H9 (cell line): ENCODE measurements around the gene KCNMB2. TPM values are rescaled to one million over a fixed set of nuclear protein-coding genes. Genes with fewer than 3 reads are reported as not detected.

Experiments
- DNase-seq: peaks from one replicate; pipeline ENCODE4 v3.0.0-alpha.2; 2017
- H2AFZ ChIP-seq: one replicate; pipeline ENCODE4 v1.6.1; 2013; ENCODE audit warnings: mild to moderate bottlenecking, low read length, control low read depth, moderate library complexity
- H2AK5ac ChIP-seq: 2 replicates; pipeline ENCODE4 v1.6.1; 2013; ENCODE audit warnings: low read length, control low read depth, mixed read lengths; ENCODE audit not compliant: insufficient read length
- H2BK120ac ChIP-seq: one replicate; pipeline ENCODE4 v1.6.1; 2013; ENCODE audit warnings: low read depth, mild to moderate bottlenecking, low read length, control low read depth, inconsistent platforms; ENCODE audit not compliant: poor library complexity, severe bottlenecking
- H2BK12ac ChIP-seq: 2 replicates; pipeline ENCODE4 v1.6.1; 2013; ENCODE audit warnings: low read length, control low read depth, mixed read lengths, low read depth; ENCODE audit not compliant: insufficient read length
- H2BK15ac ChIP-seq: 2 replicates; pipeline ENCODE4 v1.6.1; 2013; ENCODE audit warnings: low read depth, low read length, control low read depth
- H2BK20ac ChIP-seq: one replicate; pipeline ENCODE4 v1.6.1; 2013; ENCODE audit warnings: low read depth, mild to moderate bottlenecking, low read length, control low read depth, inconsistent platforms; ENCODE audit not compliant: poor library complexity, severe bottlenecking
- H2BK5ac ChIP-seq: 2 replicates; pipeline ENCODE4 v1.6.1; 2013; ENCODE audit warnings: low read length, control low read depth, mixed read lengths; ENCODE audit not compliant: insufficient read length
- H3K14ac ChIP-seq: 2 replicates; pipeline ENCODE4 v1.6.1; 2013; ENCODE audit warnings: low read length, control low read depth; ENCODE audit not compliant: insufficient read depth
- H3K18ac ChIP-seq: 2 replicates; pipeline ENCODE4 v1.6.1; 2013; ENCODE audit warnings: low read depth, mild to moderate bottlenecking, mixed read lengths, low read length, control low read depth; ENCODE audit not compliant: insufficient read length
- H3K23ac ChIP-seq: 2 replicates; pipeline ENCODE4 v1.6.1; 2013; ENCODE audit warnings: low read length, control low read depth, mixed read lengths, low read depth; ENCODE audit not compliant: insufficient read length
- H3K23me2 ChIP-seq: 2 replicates; pipeline ENCODE4 v1.6.1; 2013; ENCODE audit warnings: low read depth, mild to moderate bottlenecking, mixed read lengths, low read length, control low read depth; ENCODE audit not compliant: insufficient read length, poor library complexity, severe bottlenecking
- H3K27ac ChIP-seq: 2 replicates; pipeline ENCODE4 v1.5.1; 2013; ENCODE audit warnings: low read length, control low read depth, mixed read lengths, low read depth; ENCODE audit not compliant: insufficient read length
- H3K27me3 ChIP-seq: 2 replicates; pipeline ENCODE4 v1.6.1; 2013; ENCODE audit warnings: low read length, control low read depth, inconsistent platforms; ENCODE audit not compliant: insufficient read depth
- H3K4ac ChIP-seq: 2 replicates; pipeline ENCODE4 v1.6.1; 2013; ENCODE audit warnings: low read depth, mild to moderate bottlenecking, control low read depth, inconsistent platforms, low read length, moderate library complexity
- H3K4me1 ChIP-seq: 2 replicates; pipeline ENCODE4 v1.6.1; 2013; ENCODE audit warnings: low read length, control low read depth, inconsistent platforms; ENCODE audit not compliant: insufficient read depth
- H3K4me2 ChIP-seq: 2 replicates; pipeline ENCODE4 v1.6.1; 2013; ENCODE audit warnings: low read length, control low read depth, mixed read lengths; ENCODE audit not compliant: insufficient read length, insufficient read depth
- H3K56ac ChIP-seq: 2 replicates; pipeline ENCODE4 v1.6.1; 2013; ENCODE audit warnings: low read depth, mild to moderate bottlenecking, mixed read lengths, low read length, control low read depth; ENCODE audit not compliant: insufficient read length
- H3K79me1 ChIP-seq: 2 replicates; pipeline ENCODE4 v1.6.1; 2013; ENCODE audit warnings: low read depth, mild to moderate bottlenecking, moderate library complexity, low read length, control low read depth, inconsistent platforms; ENCODE audit not compliant: insufficient read depth, poor library complexity, severe bottlenecking
- H3K79me2 ChIP-seq: 2 replicates; pipeline ENCODE4 v1.6.1; 2013; ENCODE audit warnings: low read length, control low read depth, inconsistent platforms; ENCODE audit not compliant: insufficient read depth
- H3K9ac ChIP-seq: 2 replicates; pipeline ENCODE4 v1.6.1; 2013; ENCODE audit warnings: low read length, control low read depth, mixed read lengths; ENCODE audit not compliant: insufficient read length; ENCODE audit errors: extremely low read depth
- H3K9me3 ChIP-seq: one replicate; pipeline ENCODE4 v1.6.1; 2013; ENCODE audit warnings: low read depth, low read length, inconsistent platforms; ENCODE audit not compliant: control insufficient read depth
- H3T11ph ChIP-seq: one replicate; pipeline ENCODE4 v1.6.1; 2013; ENCODE audit warnings: mild to moderate bottlenecking, low read length, control low read depth, inconsistent platforms
- H4K20me1 ChIP-seq: one replicate; pipeline ENCODE4 v1.6.1; 2013; ENCODE audit not compliant: control insufficient read depth, insufficient read length, insufficient read depth
- H4K5ac ChIP-seq: 2 replicates; pipeline ENCODE4 v1.6.1; 2013; ENCODE audit warnings: low read depth, mild to moderate bottlenecking, mixed read lengths, low read length, control low read depth; ENCODE audit not compliant: insufficient read length
- H4K8ac ChIP-seq: replicated peaks from 2 replicates; pipeline ENCODE4 v1.6.1; 2013; ENCODE audit warnings: low read length, control low read depth, mixed read lengths, low read depth; ENCODE audit not compliant: insufficient read length
- H4K91ac ChIP-seq: 2 replicates; pipeline ENCODE4 v1.6.1; 2013; ENCODE audit warnings: low read depth, mild to moderate bottlenecking, moderate library complexity, mixed read lengths, low read length, control low read depth; ENCODE audit not compliant: insufficient read length
- H3K27ac Mint-ChIP-seq, 3 experiments: 2 replicates in 2 of 3; 3 replicates in 1 of 3; pipeline ENCODE4 v1.8.0; 2020 to 2021; ENCODE audit warnings: mixed read lengths in 3 of 3, mild to moderate bottlenecking in 1 of 3, moderate library complexity in 1 of 3
- H3K27me3 Mint-ChIP-seq: 2 replicates; pipeline ENCODE4 v1.8.0; 2021; ENCODE audit warnings: low read depth, mild to moderate bottlenecking, moderate library complexity, mixed read lengths
- H3K36me3 Mint-ChIP-seq, 3 experiments: 2 replicates in 2 of 3; 3 replicates in 1 of 3; pipeline ENCODE4 v1.8.0; 2020 to 2021; ENCODE audit warnings: low read depth in 3 of 3, mixed read lengths in 3 of 3; ENCODE audit not compliant: insufficient read depth in 1 of 3
- H3K4me1 Mint-ChIP-seq, 2 experiments: 2 replicates each; pipeline ENCODE4 v1.8.0; 2020; ENCODE audit warnings: mixed read lengths in 2 of 2
- H3K4me3 Mint-ChIP-seq, 2 experiments: 2 replicates in 1 of 2; 3 replicates in 1 of 2; pipeline ENCODE4 v1.8.0; 2020 to 2021; ENCODE audit warnings: mild to moderate bottlenecking in 2 of 2, mixed read lengths in 2 of 2, moderate library complexity in 1 of 2
- H3K9me3 Mint-ChIP-seq, 2 experiments: 2 replicates in 1 of 2; 3 replicates in 1 of 2; pipeline ENCODE4 v1.8.0; 2020; ENCODE audit warnings: mild to moderate bottlenecking in 2 of 2, mixed read lengths in 2 of 2, moderate library complexity in 1 of 2
- CTCF ChIP-seq: fragments of 200-600 bp; sonication (generic); conservative IDR thresholded peaks from 3 replicates; pipeline ENCODE4 v1.8.0; 2021; ENCODE audit warnings: antibody characterized with exemption, mild to moderate bottlenecking
- WGBS: extraction: QIAGEN DNeasy Blood & Tissue Kit; methylation state at CpG from one replicate; pipeline ENCODE4 v1.1.7; 2013; ENCODE audit warnings: missing lambda C conversion rate, low lambda C conversion rate, mixed read lengths; ENCODE audit not compliant: insufficient read length; ENCODE audit errors: extremely low coverage; 5-methylcytosine and 5-hydroxymethylcytosine counted together
- total RNA-seq: library from RNA; stranded (reverse); gene quantifications from 2 replicates; pipeline ENCODE4 v1.2.1, GENCODE V29; 2021

The KCNMB2 gene
- total RNA-seq, 1 experiment from 2014 or later, result not detected

- Histone ChIP-seq H3K9ac (no peak overlapping the region), H2BK12ac (no peak overlapping the region), H4K20me1 (no peaks in the 10 kb centered on the region), H3K23ac (no peak overlapping the region), H4K5ac (no peak overlapping the region), H2AK5ac (no peak overlapping the region), H3K9me3 (no peaks in the 10 kb centered on the region), H2BK20ac (no peak overlapping the region), H3K23me2 (no peaks in the 10 kb centered on the region), H3K56ac (no peak overlapping the region), H2BK5ac (no peak overlapping the region), H3T11ph (no peak overlapping the region), H4K91ac (no peak overlapping the region), H2BK15ac (no peak overlapping the region), H2AFZ (no peak overlapping the region), H3K79me1 (no peaks in the 10 kb centered on the region), H3K14ac (no peak overlapping the region), H3K4ac (no peak overlapping the region), H3K4me2 (no peak overlapping the region), H4K8ac (no peak overlapping the region), H3K27me3 (no peaks in the 10 kb centered on the region), H3K27ac (no peak overlapping the region), H3K18ac (no peak overlapping the region), H2BK120ac (no peak overlapping the region), H3K79me2 (no peaks in the 10 kb centered on the region), H3K4me1 (no peaks in the 10 kb centered on the region)
- Mint-ChIP-seq H3K4me3 (no peak overlapping the region), H3K4me1 (0 out of 4 replicates have a peak, but pooled peaks cover 0 to 3% of the 10 kb centered on the region in 2 experiments), H3K36me3 (no peaks in the 10 kb centered on the region), H3K27me3 (no peaks in the 10 kb centered on the region), H3K9me3 (no peaks in the 10 kb centered on the region), H3K27ac (no peak overlapping the region)
- no peak for TF ChIP-seq CTCF
- no CpG with 5 or more reads among the region's 4 CpGs for WGBS
- DNase-seq, result no peak
These were observed 26.1 kb downstream of the KCNMB2 start for GRCh38 chr3:178562143-178562946.
